Measurements from ENCODE around the gene TMEM163.
A peak's percentile ranks its signal among the peaks of the same experiment; 100 is the strongest.

The TMEM163 gene

DNA sequence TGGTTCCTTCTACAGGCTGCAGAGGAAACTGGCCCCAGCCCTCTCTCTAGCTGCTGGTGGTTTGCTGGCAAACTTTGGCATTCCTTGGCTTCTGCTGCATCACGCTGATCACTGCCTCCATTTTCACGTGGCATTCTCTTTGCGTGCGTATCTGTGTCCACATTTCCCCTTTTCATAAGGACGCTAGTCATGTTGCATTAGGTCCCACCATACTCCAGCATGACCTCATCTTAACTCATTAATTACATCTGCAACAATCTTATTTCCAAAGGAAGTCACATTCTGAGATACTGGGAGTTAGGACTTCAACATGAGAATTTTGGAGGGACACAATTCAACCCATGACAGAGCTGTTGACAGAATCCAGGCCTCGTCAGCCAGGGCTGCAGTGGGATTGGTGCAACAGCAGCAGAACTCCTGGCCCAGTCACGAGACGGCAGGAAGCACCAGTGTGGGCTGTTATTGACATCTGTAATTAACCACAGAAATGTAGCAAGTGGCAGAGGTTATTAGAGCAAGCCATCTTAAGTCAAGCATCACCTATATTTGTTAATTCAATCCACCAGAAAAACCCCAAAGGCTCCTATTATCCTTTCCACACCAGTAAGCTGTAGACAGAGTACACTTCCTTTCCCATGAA lies 132.4 kb downstream of the TMEM163 start:
- H4K8ac ChIP-seq (ENCODE audit: low read length), result no peak overlapping the region
- no peak overlapping the region for H3K4me2 ChIP-seq (ENCODE audit: low read length, poor library complexity, severe bottlenecking)
- H3K27me3 ChIP-seq (ENCODE audit: control insufficient read depth in 1 of 2, insufficient read depth in 1 of 2, low read length in 2 of 2), result no peaks in the 10 kb centered on the region
- peaks cover 20% of the 10 kb centered on the region for H3K9me3 ChIP-seq (ENCODE audit: control insufficient read depth, low read length)
- H3K18ac ChIP-seq (ENCODE audit: low read depth in 1 of 2, low read length in 2 of 2), result no peak overlapping the region
- 54% methylated on average over 8 of the region's 8 CpGs for WGBS
- peaks cover 30% of the 10 kb centered on the region for H3K79me1 ChIP-seq (replicated peaks; ENCODE audit: low read length, poor library complexity, severe bottlenecking)
- peak; percentile 0 for DNase-seq
- H2BK12ac ChIP-seq (ENCODE audit: low read length in 2 of 2), result no peak overlapping the region
- H3K4ac ChIP-seq (ENCODE audit: low read depth in 1 of 2, low read length in 2 of 2), result no peak overlapping the region
- no peak overlapping the region for H3K9ac ChIP-seq (ENCODE audit: low read length)
- no peak overlapping the region for H2AK5ac ChIP-seq (ENCODE audit: low read length, severe bottlenecking)
- H3K14ac ChIP-seq (ENCODE audit: low read length in 2 of 2), result no peak overlapping the region
- peaks cover 2% of the 10 kb centered on the region for H3K4me1 ChIP-seq (ENCODE audit: control insufficient read depth, insufficient read depth, low read depth, low read length)
- no peak overlapping the region for H3K27ac ChIP-seq (ENCODE audit: low read length, poor library complexity, severe bottlenecking)
- H3K36me3 ChIP-seq (ENCODE audit: control insufficient read depth in 1 of 2, insufficient read depth in 2 of 2, low read depth in 1 of 2, low read length in 2 of 2), result peaks cover 0 to 2% of the 10 kb centered on the region in 2 experiments
- H2BK5ac ChIP-seq (ENCODE audit: low read depth, low read length, poor library complexity, severe bottlenecking), result no peak overlapping the region
- H3K23ac ChIP-seq (ENCODE audit: low read length in 2 of 2), result no peak overlapping the region
- no peak overlapping the region for H2BK120ac ChIP-seq (ENCODE audit: low read depth, low read length)
- H2AFZ ChIP-seq (ENCODE audit: low read depth, low read length), result no peak overlapping the region
- H2BK15ac ChIP-seq (ENCODE audit: low read depth, poor library complexity, severe bottlenecking), result no peak overlapping the region
- no peak overlapping the region for H4K91ac ChIP-seq (ENCODE audit: low read length)
- H3K4me3 ChIP-seq (ENCODE audit: insufficient read depth in 1 of 2, low read depth in 1 of 2, low read length in 2 of 2), result no peak overlapping the region

DNA sequence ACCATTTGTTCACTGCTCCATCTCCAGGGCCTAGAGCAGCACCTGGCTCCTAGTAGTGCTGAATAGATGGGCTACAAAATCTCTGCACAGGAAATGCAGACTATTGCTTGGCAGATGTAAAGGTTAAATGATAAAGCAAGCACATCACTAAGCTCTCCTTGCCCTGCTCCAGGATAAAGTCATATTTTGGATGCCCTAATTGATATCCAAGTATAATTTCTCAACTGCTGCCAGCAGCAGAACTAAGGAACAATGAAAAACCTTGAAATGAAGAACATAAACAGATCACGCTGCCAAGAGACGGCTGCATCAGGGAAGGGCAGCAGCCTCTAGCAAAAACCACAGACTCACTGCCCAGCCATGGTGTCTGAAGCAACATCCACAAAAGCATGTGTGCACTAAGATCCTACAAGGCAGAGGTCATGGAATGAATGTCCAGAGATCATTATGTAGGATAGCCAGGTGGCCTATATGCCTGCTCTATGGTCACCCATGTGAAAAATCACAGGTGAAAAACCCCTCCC lies 134.7 kb downstream of the TMEM163 start:
- H3K27me3 ChIP-seq (ENCODE audit: control insufficient read depth in 1 of 2, insufficient read depth in 1 of 2, low read length in 2 of 2), result no peaks in the 10 kb centered on the region
- no peak overlapping the region for H3K27ac ChIP-seq (ENCODE audit: low read length, poor library complexity, severe bottlenecking)
- H3K79me1 ChIP-seq (replicated peaks; ENCODE audit: low read length, poor library complexity, severe bottlenecking), result peaks cover 25% of the 10 kb centered on the region
- no peak overlapping the region for H3K14ac ChIP-seq (ENCODE audit: low read length in 2 of 2)
- peaks cover 4% of the 10 kb centered on the region for H3K9me3 ChIP-seq (ENCODE audit: control insufficient read depth, low read length)
- H2BK5ac ChIP-seq (ENCODE audit: low read depth, low read length, poor library complexity, severe bottlenecking), result no peak overlapping the region
- 89% methylated on average over 2 of the region's 2 CpGs for WGBS
- H3K4me3 ChIP-seq (ENCODE audit: insufficient read depth in 1 of 2, low read depth in 1 of 2, low read length in 2 of 2), result no peak overlapping the region
- H4K91ac ChIP-seq (ENCODE audit: low read length), result no peak overlapping the region
- no peak for DNase-seq
- peaks cover 2% of the 10 kb centered on the region for H3K4me1 ChIP-seq (ENCODE audit: control insufficient read depth, insufficient read depth, low read depth, low read length)
- no peak overlapping the region for H2BK12ac ChIP-seq (ENCODE audit: low read length in 2 of 2)
- no peak overlapping the region for H2BK120ac ChIP-seq (ENCODE audit: low read depth, low read length)
- H3K36me3 ChIP-seq (ENCODE audit: control insufficient read depth in 1 of 2, insufficient read depth in 2 of 2, low read depth in 1 of 2, low read length in 2 of 2), result no peaks in the 10 kb centered on the region
- H3K9ac ChIP-seq (ENCODE audit: low read length), result no peak overlapping the region
- H3K4ac ChIP-seq (ENCODE audit: low read depth in 1 of 2, low read length in 2 of 2), result no peak overlapping the region
- H2BK15ac ChIP-seq (ENCODE audit: low read depth, poor library complexity, severe bottlenecking), result no peak overlapping the region
- no peak overlapping the region for H3K23ac ChIP-seq (ENCODE audit: low read length in 2 of 2)
- H4K8ac ChIP-seq (ENCODE audit: low read length), result no peak overlapping the region
- H3K4me2 ChIP-seq (ENCODE audit: low read length, poor library complexity, severe bottlenecking), result no peak overlapping the region
- H3K18ac ChIP-seq (ENCODE audit: low read depth in 1 of 2, low read length in 2 of 2), result no peak overlapping the region
- no peak overlapping the region for H2AK5ac ChIP-seq (ENCODE audit: low read length, severe bottlenecking)
- no peak overlapping the region for H2AFZ ChIP-seq (ENCODE audit: low read depth, low read length)

DNA sequence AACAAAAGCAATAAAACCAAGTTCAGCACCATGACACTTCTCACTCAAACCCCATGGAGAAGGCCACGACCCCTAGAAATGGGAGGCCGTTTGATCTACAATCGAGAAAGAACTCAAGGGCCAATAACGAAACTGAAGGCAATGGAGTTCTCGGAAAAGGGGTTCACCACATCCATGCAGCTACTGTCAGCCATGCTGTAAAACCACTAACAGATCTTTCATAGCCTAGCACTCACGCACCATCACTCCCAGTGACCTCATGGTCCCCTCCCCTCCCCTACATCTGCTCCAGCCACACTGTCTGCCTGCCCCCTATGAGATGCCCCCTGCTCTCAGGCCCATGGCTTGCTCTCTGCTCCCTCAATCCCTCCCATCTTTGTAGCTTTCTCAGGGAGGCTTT lies 135.3 kb downstream of the TMEM163 start:
- no peaks in the 10 kb centered on the region for H3K27me3 ChIP-seq (ENCODE audit: control insufficient read depth in 1 of 2, insufficient read depth in 1 of 2, low read length in 2 of 2)
- H3K36me3 ChIP-seq (ENCODE audit: control insufficient read depth in 1 of 2, insufficient read depth in 2 of 2, low read depth in 1 of 2, low read length in 2 of 2), result no peaks in the 10 kb centered on the region
- no peak overlapping the region for H2AFZ ChIP-seq (ENCODE audit: low read depth, low read length)
- no peak overlapping the region for H2BK5ac ChIP-seq (ENCODE audit: low read depth, low read length, poor library complexity, severe bottlenecking)
- no peak overlapping the region for H3K27ac ChIP-seq (ENCODE audit: low read length, poor library complexity, severe bottlenecking)
- peaks cover 27% of the 10 kb centered on the region for H3K79me1 ChIP-seq (replicated peaks; ENCODE audit: low read length, poor library complexity, severe bottlenecking)
- H4K91ac ChIP-seq (ENCODE audit: low read length), result no peak overlapping the region
- H3K4ac ChIP-seq (ENCODE audit: low read depth in 1 of 2, low read length in 2 of 2), result no peak overlapping the region
- H3K4me1 ChIP-seq (ENCODE audit: control insufficient read depth, insufficient read depth, low read depth, low read length), result peaks cover 2% of the 10 kb centered on the region
- H3K23ac ChIP-seq (ENCODE audit: low read length in 2 of 2), result no peak overlapping the region
- peaks cover 2% of the 10 kb centered on the region for H3K9me3 ChIP-seq (ENCODE audit: control insufficient read depth, low read length)
- no peak overlapping the region for H3K4me3 ChIP-seq (ENCODE audit: insufficient read depth in 1 of 2, low read depth in 1 of 2, low read length in 2 of 2)
- 86% methylated on average over 6 of the region's 6 CpGs for WGBS
- H2AK5ac ChIP-seq (ENCODE audit: low read length, severe bottlenecking), result no peak overlapping the region
- DNase-seq, result no peak
- no peak overlapping the region for H3K18ac ChIP-seq (ENCODE audit: low read depth in 1 of 2, low read length in 2 of 2)
- H2BK12ac ChIP-seq (ENCODE audit: low read length in 2 of 2), result no peak overlapping the region
- no peak overlapping the region for H2BK120ac ChIP-seq (ENCODE audit: low read depth, low read length)
- H2BK15ac ChIP-seq (ENCODE audit: low read depth, poor library complexity, severe bottlenecking), result no peak overlapping the region
- H3K9ac ChIP-seq (ENCODE audit: low read length), result no peak overlapping the region
- no peak overlapping the region for H3K4me2 ChIP-seq (ENCODE audit: low read length, poor library complexity, severe bottlenecking)
- no peak overlapping the region for H3K14ac ChIP-seq (ENCODE audit: low read length in 2 of 2)
- no peak overlapping the region for H4K8ac ChIP-seq (ENCODE audit: low read length)

DNA sequence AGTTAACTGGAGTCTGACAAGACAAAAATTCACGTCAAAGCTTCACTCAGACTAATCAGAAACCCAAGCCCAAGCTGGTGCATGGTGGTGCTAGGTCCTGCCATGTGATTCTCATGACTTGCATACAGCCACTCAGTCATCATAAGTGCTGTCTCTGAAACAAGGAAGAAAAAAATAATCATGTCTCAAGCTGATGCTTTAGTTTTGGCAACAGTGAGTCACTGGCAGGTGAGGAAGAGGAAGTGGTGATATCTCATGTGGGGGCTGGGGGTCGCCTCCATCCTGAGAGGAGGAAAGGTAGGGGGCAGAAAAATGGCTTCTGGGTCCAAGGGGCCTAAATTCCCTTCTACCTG lies 136.3 kb downstream of the TMEM163 start:
- no peaks in the 10 kb centered on the region for H3K36me3 ChIP-seq (ENCODE audit: control insufficient read depth in 1 of 2, insufficient read depth in 2 of 2, low read depth in 1 of 2, low read length in 2 of 2)

More for the DNA sequence above, 136.3 kb downstream of the TMEM163 start:
- Histone ChIP-seq H3K18ac (ENCODE audit: low read depth in 1 of 2, low read length in 2 of 2) (no peak overlapping the region), H2BK120ac (ENCODE audit: low read depth, low read length) (no peak overlapping the region), H3K4me3 (ENCODE audit: insufficient read depth in 1 of 2, low read depth in 1 of 2, low read length in 2 of 2) (no peak overlapping the region), H3K14ac (ENCODE audit: low read length in 2 of 2) (no peak overlapping the region), H3K79me1 (replicated peaks; ENCODE audit: low read length, poor library complexity, severe bottlenecking) (peaks cover 26% of the 10 kb centered on the region), H2AK5ac (ENCODE audit: low read length, severe bottlenecking) (no peak overlapping the region), H3K4me2 (ENCODE audit: low read length, poor library complexity, severe bottlenecking) (no peak overlapping the region), H2BK12ac (ENCODE audit: low read length in 2 of 2) (no peak overlapping the region), H4K8ac (ENCODE audit: low read length) (no peak overlapping the region), H2BK15ac (ENCODE audit: low read depth, poor library complexity, severe bottlenecking) (no peak overlapping the region), H3K23ac (ENCODE audit: low read length in 2 of 2) (no peak overlapping the region), H3K9ac (ENCODE audit: low read length) (no peak overlapping the region), H2BK5ac (ENCODE audit: low read depth, low read length, poor library complexity, severe bottlenecking) (no peak overlapping the region), H3K27me3 (ENCODE audit: control insufficient read depth in 1 of 2, insufficient read depth in 1 of 2, low read length in 2 of 2) (no peaks in the 10 kb centered on the region), H3K4ac (ENCODE audit: low read depth in 1 of 2, low read length in 2 of 2) (no peak overlapping the region), H3K9me3 (ENCODE audit: control insufficient read depth, low read length) (no peaks in the 10 kb centered on the region), H4K91ac (ENCODE audit: low read length) (no peak overlapping the region), H2AFZ (ENCODE audit: low read depth, low read length) (no peak overlapping the region), H3K4me1 (ENCODE audit: control insufficient read depth, insufficient read depth, low read depth, low read length) (peaks cover 2% of the 10 kb centered on the region), H3K27ac (ENCODE audit: low read length, poor library complexity, severe bottlenecking) (no peak overlapping the region)
- WGBS, result 45% methylated on average over 1 of the region's 2 CpGs
- no peak for DNase-seq

Measured in mesenchymal stem cell (in vitro differentiated cells and primary cell).